Measurements from ENCODE around the gene APBA2.

GRCh38 chr15:28899061-28899738, 13.4 kb downstream of the APBA2 start:
- TF ChIP-seq EZH2 (IDR thresholded peaks at IDR 0.05): no peak
- TF ChIP-seq, protein P1, sequence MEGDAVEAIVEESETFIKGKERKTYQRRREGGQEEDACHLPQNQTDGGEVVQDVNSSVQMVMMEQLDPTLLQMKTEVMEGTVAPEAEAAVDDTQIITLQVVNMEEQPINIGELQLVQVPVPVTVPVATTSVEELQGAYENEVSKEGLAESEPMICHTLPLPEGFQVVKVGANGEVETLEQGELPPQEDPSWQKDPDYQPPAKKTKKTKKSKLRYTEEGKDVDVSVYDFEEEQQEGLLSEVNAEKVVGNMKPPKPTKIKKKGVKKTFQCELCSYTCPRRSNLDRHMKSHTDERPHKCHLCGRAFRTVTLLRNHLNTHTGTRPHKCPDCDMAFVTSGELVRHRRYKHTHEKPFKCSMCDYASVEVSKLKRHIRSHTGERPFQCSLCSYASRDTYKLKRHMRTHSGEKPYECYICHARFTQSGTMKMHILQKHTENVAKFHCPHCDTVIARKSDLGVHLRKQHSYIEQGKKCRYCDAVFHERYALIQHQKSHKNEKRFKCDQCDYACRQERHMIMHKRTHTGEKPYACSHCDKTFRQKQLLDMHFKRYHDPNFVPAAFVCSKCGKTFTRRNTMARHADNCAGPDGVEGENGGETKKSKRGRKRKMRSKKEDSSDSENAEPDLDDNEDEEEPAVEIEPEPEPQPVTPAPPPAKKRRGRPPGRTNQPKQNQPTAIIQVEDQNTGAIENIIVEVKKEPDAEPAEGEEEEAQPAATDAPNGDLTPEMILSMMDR (IDR thresholded peaks at IDR 0.05): no peak
